ENCODE measurements around the gene CXCR6. TPM values are rescaled to one million over a fixed set of nuclear protein-coding genes. Genes with fewer than 3 reads are reported as not detected.

CXCR6 gene
- total RNA-seq, 1 donor from 2014 or later: not detected

- H3K9me3 Mint-ChIP-seq (ENCODE audit: low read depth): no peaks in the 10 kb centered on the region
- peaks cover 5% of the 10 kb centered on the region for H3K4me1 Mint-ChIP-seq (ENCODE audit: low read depth)
- no peak for DNase-seq (ENCODE audit: low spot score)
- peaks cover 30% of the 10 kb centered on the region for H3K36me3 Mint-ChIP-seq (ENCODE audit: low read depth)
- no peak overlapping the region for H3K4me3 Mint-ChIP-seq (ENCODE audit: unreplicated experiment)
- no peak overlapping the region for H3K27ac Mint-ChIP-seq (ENCODE audit: unreplicated experiment)
- no peaks in the 10 kb centered on the region for H3K27me3 Mint-ChIP-seq (ENCODE audit: low read depth)
- no peak for TF ChIP-seq CTCF (IDR thresholded peaks at IDR 0.05)
Measured at GRCh38 chr3:45922950-45923590, 20.2 kb upstream of the CXCR6 start.

- no peak for DNase-seq (ENCODE audit: low spot score)
- peaks cover 11% of the 10 kb centered on the region for H3K4me1 Mint-ChIP-seq (ENCODE audit: low read depth)
- H3K4me3 Mint-ChIP-seq (ENCODE audit: unreplicated experiment): no peak overlapping the region
- no peaks in the 10 kb centered on the region for H3K27me3 Mint-ChIP-seq (ENCODE audit: low read depth)
- H3K9me3 Mint-ChIP-seq (ENCODE audit: low read depth): no peaks in the 10 kb centered on the region
- no peak for TF ChIP-seq CTCF (IDR thresholded peaks at IDR 0.05)
- H3K36me3 Mint-ChIP-seq (ENCODE audit: low read depth): peaks cover 29% of the 10 kb centered on the region
- no peak overlapping the region for H3K27ac Mint-ChIP-seq (ENCODE audit: unreplicated experiment)
Measured at GRCh38 chr3:45923755-45924154, 19.5 kb upstream of the CXCR6 start.

GRCh38 chr3:45927881-45928280 lies 15.4 kb upstream of the CXCR6 start:
- Mint-ChIP-seq H3K4me1 (ENCODE audit: low read depth) (peaks cover 13% of the 10 kb centered on the region), H3K36me3 (ENCODE audit: low read depth) (peaks cover 32% of the 10 kb centered on the region), H3K4me3 (ENCODE audit: unreplicated experiment) (no peak overlapping the region), H3K9me3 (ENCODE audit: low read depth) (no peaks in the 10 kb centered on the region), H3K27me3 (ENCODE audit: low read depth) (no peaks in the 10 kb centered on the region), H3K27ac (ENCODE audit: unreplicated experiment) (no peak overlapping the region)
- no peak for TF ChIP-seq CTCF (IDR thresholded peaks at IDR 0.05)
- no peak for DNase-seq (ENCODE audit: low spot score)

GRCh38 chr3:45929042-45929679 lies 14.1 kb upstream of the CXCR6 start:
- Mint-ChIP-seq H3K9me3 (ENCODE audit: low read depth) (no peaks in the 10 kb centered on the region), H3K27ac (ENCODE audit: unreplicated experiment) (no peak overlapping the region), H3K27me3 (ENCODE audit: low read depth) (no peaks in the 10 kb centered on the region), H3K4me3 (ENCODE audit: unreplicated experiment) (no peak overlapping the region), H3K36me3 (ENCODE audit: low read depth) (peaks cover 31% of the 10 kb centered on the region), H3K4me1 (ENCODE audit: low read depth) (peaks cover 13% of the 10 kb centered on the region)
- TF ChIP-seq CTCF (IDR thresholded peaks at IDR 0.05): peak; percentile 83
- DNase-seq (ENCODE audit: low spot score): no peak

- no peak for DNase-seq (ENCODE audit: low spot score)
- Mint-ChIP-seq H3K4me1 (ENCODE audit: low read depth) (peaks cover 13% of the 10 kb centered on the region), H3K36me3 (ENCODE audit: low read depth) (peaks cover 40% of the 10 kb centered on the region)
Measured at GRCh38 chr3:45931496-45931895, 11.8 kb upstream of the CXCR6 start.

More at GRCh38 chr3:45931496-45931895, 11.8 kb upstream of the CXCR6 start:
- Mint-ChIP-seq H3K27me3 (ENCODE audit: low read depth) (no peaks in the 10 kb centered on the region), H3K4me3 (ENCODE audit: unreplicated experiment) (no peak overlapping the region), H3K27ac (ENCODE audit: unreplicated experiment) (no peak overlapping the region), H3K9me3 (ENCODE audit: low read depth) (no peaks in the 10 kb centered on the region)
- TF ChIP-seq CTCF (IDR thresholded peaks at IDR 0.05): no peak
